ENCODE data around the gene GPC1. TPM values are rescaled to one million over a fixed set of nuclear protein-coding genes. Genes with fewer than 3 reads are reported as not detected.

GPC1 gene
- total RNA-seq, 1 donor from 2014 or later: 8.3 TPM

GRCh38 chr2:240413813-240414429 lies 21.5 kb upstream of the GPC1 start:
- no peak for DNase-seq

GRCh38 chr2:240416821-240417220 lies 18.6 kb upstream of the GPC1 start:
- no peak for DNase-seq

- no peak for DNase-seq
Observed at GRCh38 chr2:240418311-240418710, 17.2 kb upstream of the GPC1 start.

- DNase-seq: no peak
Observed at GRCh38 chr2:240419271-240419670, 16.2 kb upstream of the GPC1 start.

- DNase-seq: no peak
Observed at GRCh38 chr2:240419723-240420122, 15.7 kb upstream of the GPC1 start.

GRCh38 chr2:240420206-240421104 lies 15.0 kb upstream of the GPC1 start:
- no peak for DNase-seq

GRCh38 chr2:240421381-240421780 lies 14.1 kb upstream of the GPC1 start:
- DNase-seq: no peak

GRCh38 chr2:240422658-240423329 lies 12.7 kb upstream of the GPC1 start:
- no peak for DNase-seq

- DNase-seq: no peak
Observed at GRCh38 chr2:240423788-240424191, 11.7 kb upstream of the GPC1 start.

GRCh38 chr2:240424341-240425235 lies 10.9 kb upstream of the GPC1 start:
- DNase-seq: no peak

- DNase-seq: no peak
Observed at GRCh38 chr2:240425236-240425615, 10.2 kb upstream of the GPC1 start.

GRCh38 chr2:240425697-240426096 lies 9.8 kb upstream of the GPC1 start:
- no peak for DNase-seq

- no peak for DNase-seq
Observed at GRCh38 chr2:240426845-240427721, 8.4 kb upstream of the GPC1 start.

GRCh38 chr2:240427729-240428128 lies 7.7 kb upstream of the GPC1 start:
- DNase-seq: no peak

GRCh38 chr2:240428245-240428644 lies 7.2 kb upstream of the GPC1 start:
- no peak for DNase-seq

GRCh38 chr2:240429341-240429871 lies 6.1 kb upstream of the GPC1 start:
- no peak for DNase-seq

GRCh38 chr2:240429872-240430491 lies 5.5 kb upstream of the GPC1 start:
- no peak for DNase-seq

- no peak for DNase-seq
Observed at GRCh38 chr2:240430595-240430994, 4.9 kb upstream of the GPC1 start.

GRCh38 chr2:240431271-240431660 lies 4.2 kb upstream of the GPC1 start:
- no peak for DNase-seq

- DNase-seq: no peak
Observed at GRCh38 chr2:240431661-240432424, 3.6 kb upstream of the GPC1 start.

Data from dermis blood vessel endothelial cell (primary cell).